HG03342 (cell line): ENCODE measurements around the gene CAMK1D.

Experiments
- ATAC-seq: cut with Tn5 transposase; IDR thresholded peaks from one replicate; pipeline ENCODE4 v1.9.1; 2021; ENCODE audit warnings: mild to moderate bottlenecking, moderate library complexity; ENCODE audit not compliant: unreplicated experiment

The CAMK1D gene

GRCh38 chr10:12615296-12616220 lies 266.2 kb downstream of the CAMK1D start:
- no peak for ATAC-seq

- no peak for ATAC-seq
These were observed 268.1 kb downstream of the CAMK1D start for GRCh38 chr10:12617191-12618175.

GRCh38 chr10:12622016-12622415 lies 272.7 kb downstream of the CAMK1D start:
- ATAC-seq, result no peak

GRCh38 chr10:12622691-12623090 lies 273.3 kb downstream of the CAMK1D start:
- no peak for ATAC-seq

GRCh38 chr10:12625393-12626023 lies 276.2 kb downstream of the CAMK1D start:
- no peak for ATAC-seq

- ATAC-seq, result no peak
These were observed 278.8 kb downstream of the CAMK1D start for GRCh38 chr10:12628153-12628552.

GRCh38 chr10:12628964-12629766 lies 279.8 kb downstream of the CAMK1D start:
- no peak for ATAC-seq

- ATAC-seq, result no peak
These were observed 280.4 kb downstream of the CAMK1D start for GRCh38 chr10:12629767-12630165.

GRCh38 chr10:12631216-12631615 lies 281.9 kb downstream of the CAMK1D start:
- ATAC-seq, result no peak

- no peak for ATAC-seq
These were observed 282.6 kb downstream of the CAMK1D start for GRCh38 chr10:12631787-12632562.

GRCh38 chr10:12633776-12634620 lies 284.7 kb downstream of the CAMK1D start:
- no peak for ATAC-seq

- no peak for ATAC-seq
These were observed 285.2 kb downstream of the CAMK1D start for GRCh38 chr10:12634621-12634931.

GRCh38 chr10:12635127-12635541 lies 285.8 kb downstream of the CAMK1D start:
- ATAC-seq, result no peak

GRCh38 chr10:12636571-12636970 lies 287.2 kb downstream of the CAMK1D start:
- ATAC-seq, result no peak

GRCh38 chr10:12637649-12638048 lies 288.3 kb downstream of the CAMK1D start:
- ATAC-seq, result no peak

- ATAC-seq, result no peak
These were observed 288.8 kb downstream of the CAMK1D start for GRCh38 chr10:12638103-12638502.

GRCh38 chr10:12638781-12639180 lies 289.4 kb downstream of the CAMK1D start:
- no peak for ATAC-seq
